Parathyroid adenoma (tissue), 2 donors: ENCODE measurements around the gene SH3GL2.

Experiments
- H2AFZ ChIP-seq: fragments of 300-600 bp; sonication (generic); one replicate; pipeline ENCODE4 v1.7.0; 2017; ENCODE audit warnings: antibody characterized with exemption, mild to moderate bottlenecking
- H3K27ac ChIP-seq: fragments of 300-600 bp; sonication (generic); one replicate; pipeline ENCODE4 v1.7.0; 2017
- H3K27me3 ChIP-seq: fragments of 300-600 bp; sonication (generic); one replicate; pipeline ENCODE4 v1.7.0; 2017; ENCODE audit warnings: low read length; ENCODE audit not compliant: control insufficient read depth, insufficient read depth
- H3K36me3 ChIP-seq: fragments of 300-600 bp; sonication (generic); one replicate; pipeline ENCODE4 v1.7.0; 2017; ENCODE audit warnings: low read length; ENCODE audit not compliant: control insufficient read depth, insufficient read depth
- H3K4me1 ChIP-seq: fragments of 300-600 bp; sonication (generic); one replicate; pipeline ENCODE4 v1.7.0; 2017; ENCODE audit warnings: control low read depth
- H3K4me2 ChIP-seq: fragments of 300-600 bp; sonication (generic); one replicate; pipeline ENCODE4 v1.7.0; 2017; ENCODE audit warnings: low read length
- H3K4me3 ChIP-seq: fragments of 300-600 bp; sonication (generic); one replicate; pipeline ENCODE4 v1.7.0; 2017; ENCODE audit warnings: low read depth, low read length
- H3K79me2 ChIP-seq: fragments of 300-600 bp; sonication (generic); one replicate; pipeline ENCODE4 v1.7.0; 2017; ENCODE audit warnings: control low read depth
- H3K9ac ChIP-seq: fragments of 300-600 bp; sonication (generic); one replicate; pipeline ENCODE4 v1.7.0; 2017; ENCODE audit warnings: mild to moderate bottlenecking
- H3K9me3 ChIP-seq: fragments of 300-600 bp; sonication (generic); one replicate; pipeline ENCODE4 v1.7.0; 2017; ENCODE audit warnings: low read length; ENCODE audit not compliant: control insufficient read depth
- CTCF ChIP-seq: fragments of 300-600 bp; sonication (generic); IDR thresholded peaks from one replicate; pipeline ENCODE4 v1.7.0; 2017; ENCODE audit warnings: antibody characterized with exemption, mild to moderate bottlenecking
- donor health status: primary hyperparathyroidism.

Gene SH3GL2

GRCh38 chr9:17750269-17750668, 171.4 kb downstream of the SH3GL2 start:
- no peaks in the 10 kb centered on the region for H3K36me3 ChIP-seq
- H3K4me3 ChIP-seq, result no peak overlapping the region
- no peak overlapping the region for H3K27ac ChIP-seq
- no peak overlapping the region for H3K4me2 ChIP-seq
- no peaks in the 10 kb centered on the region for H3K79me2 ChIP-seq
- H3K9me3 ChIP-seq, result no peaks in the 10 kb centered on the region
- H3K27me3 ChIP-seq, result no peaks in the 10 kb centered on the region
- no peak for TF ChIP-seq CTCF
- no peak overlapping the region for H3K9ac ChIP-seq
- H3K4me1 ChIP-seq, result no peaks in the 10 kb centered on the region
- no peak overlapping the region for H2AFZ ChIP-seq

GRCh38 chr9:17751486-17751885, 172.6 kb downstream of the SH3GL2 start:
- H3K9me3 ChIP-seq, result no peaks in the 10 kb centered on the region
- H3K4me1 ChIP-seq, result no peaks in the 10 kb centered on the region
- no peak overlapping the region for H3K27ac ChIP-seq
- no peaks in the 10 kb centered on the region for H3K36me3 ChIP-seq
- no peaks in the 10 kb centered on the region for H3K79me2 ChIP-seq
- no peak overlapping the region for H3K4me2 ChIP-seq
- no peak overlapping the region for H3K9ac ChIP-seq
- H2AFZ ChIP-seq, result no peak overlapping the region
- TF ChIP-seq CTCF, result no peak
- no peaks in the 10 kb centered on the region for H3K27me3 ChIP-seq
- H3K4me3 ChIP-seq, result no peak overlapping the region

- Histone ChIP-seq H2AFZ (no peak overlapping the region), H3K9ac (no peak overlapping the region), H3K4me3 (no peak overlapping the region), H3K4me2 (no peak overlapping the region), H3K4me1 (no peaks in the 10 kb centered on the region), H3K27me3 (no peaks in the 10 kb centered on the region), H3K36me3 (no peaks in the 10 kb centered on the region), H3K9me3 (no peaks in the 10 kb centered on the region), H3K79me2 (no peaks in the 10 kb centered on the region), H3K27ac (no peak overlapping the region)
- TF ChIP-seq CTCF, result no peak
Observed at GRCh38 chr9:17752021-17752420, 173.2 kb downstream of the SH3GL2 start.

- Histone ChIP-seq H3K9ac (no peak overlapping the region), H3K36me3 (no peaks in the 10 kb centered on the region), H3K4me2 (no peak overlapping the region), H3K27me3 (no peaks in the 10 kb centered on the region), H2AFZ (no peak overlapping the region), H3K4me3 (no peak overlapping the region), H3K9me3 (no peaks in the 10 kb centered on the region), H3K27ac (no peak overlapping the region), H3K4me1 (no peaks in the 10 kb centered on the region), H3K79me2 (no peaks in the 10 kb centered on the region)
- TF ChIP-seq CTCF, result no peak
Observed at GRCh38 chr9:17757816-17758215, 178.9 kb downstream of the SH3GL2 start.

- no peak overlapping the region for H3K4me3 ChIP-seq
- no peak overlapping the region for H2AFZ ChIP-seq
- H3K9me3 ChIP-seq, result no peaks in the 10 kb centered on the region
- no peaks in the 10 kb centered on the region for H3K27me3 ChIP-seq
- H3K36me3 ChIP-seq, result no peaks in the 10 kb centered on the region
- no peak for TF ChIP-seq CTCF
- H3K79me2 ChIP-seq, result no peaks in the 10 kb centered on the region
- no peak overlapping the region for H3K4me2 ChIP-seq
- no peaks in the 10 kb centered on the region for H3K4me1 ChIP-seq
- H3K27ac ChIP-seq, result no peak overlapping the region
- no peak overlapping the region for H3K9ac ChIP-seq
Observed at GRCh38 chr9:17760250-17760649, 181.4 kb downstream of the SH3GL2 start.
